OCI-LY1 (cell line): Measurements from ENCODE around the gene AGAP4.
"Not testable (repeated sequence)": the region's sequence is repeated elsewhere in the genome, so short reads cannot be mapped to it uniquely, and the experiment has no call there.

Experiments
- H2AFZ ChIP-seq: fragments of 200-600 bp; sonication (generic), shearing (Covaris generic); 2 replicates; pipeline ENCODE4 v1.6.0; 2014; ENCODE audit warnings: antibody characterized with exemption, mild to moderate bottlenecking, low read length
- H3F3A ChIP-seq: fragments of 200-600 bp; sonication (generic), shearing (Covaris generic); 2 replicates; pipeline ENCODE4 v1.6.0; 2014; ENCODE audit warnings: mild to moderate bottlenecking, antibody characterized with exemption, low read length, moderate library complexity; ENCODE audit not compliant: insufficient read depth
- H3K27ac ChIP-seq: fragments of 200-600 bp; sonication (generic); 2 replicates; pipeline ENCODE4 v1.5.1; 2014; ENCODE audit warnings: low read length, mixed run types, mild to moderate bottlenecking, low read depth; ENCODE audit not compliant: poor library complexity, severe bottlenecking
- H3K27me3 ChIP-seq: fragments of 200-600 bp; sonication (generic); 2 replicates; pipeline ENCODE4 v1.6.0; 2014; ENCODE audit warnings: antibody characterized with exemption, mild to moderate bottlenecking, low read length, moderate library complexity; ENCODE audit not compliant: insufficient read depth
- H3K36me3 ChIP-seq: fragments of 200-600 bp; sonication (generic); 2 replicates; pipeline ENCODE4 v1.6.1; 2014; ENCODE audit warnings: mild to moderate bottlenecking, antibody characterized with exemption, low read length, moderate library complexity, mixed read lengths; ENCODE audit not compliant: insufficient read depth
- H3K4me1 ChIP-seq: fragments of 200-600 bp; sonication (generic); 2 replicates; pipeline ENCODE4 v1.5.1; 2014; ENCODE audit warnings: mild to moderate bottlenecking, low read length, moderate library complexity; ENCODE audit not compliant: insufficient read depth, severe bottlenecking
- H3K4me2 ChIP-seq: fragments of 200-600 bp; sonication (generic), shearing (Covaris generic); 2 replicates; pipeline ENCODE4 v1.6.1; 2014; ENCODE audit warnings: low read length
- H3K4me3 ChIP-seq: fragments of 200-600 bp; sonication (generic); 2 replicates; pipeline ENCODE4 v1.5.1; 2014; ENCODE audit warnings: low read length, low read depth, mild to moderate bottlenecking, mixed read lengths; ENCODE audit not compliant: poor library complexity, severe bottlenecking
- H3K79me2 ChIP-seq: fragments of 200-600 bp; shearing (Covaris generic); 2 replicates; pipeline ENCODE4 v1.6.1; 2016; ENCODE audit warnings: mixed run types, low read length, mixed read lengths; ENCODE audit not compliant: insufficient read depth
- H3K9ac ChIP-seq: fragments of 200-600 bp; sonication (generic), shearing (Covaris generic); 2 replicates; pipeline ENCODE4 v1.6.1; 2014; ENCODE audit warnings: mild to moderate bottlenecking, low read length, mixed read lengths
- H3K9me2 ChIP-seq: fragments of 200-600 bp; sonication (generic), shearing (Covaris generic); 2 replicates; pipeline ENCODE4 v1.6.1; 2014; ENCODE audit warnings: low read depth, mild to moderate bottlenecking, low read length, mixed read lengths
- H3K9me3 ChIP-seq: fragments of 200-600 bp; shearing (Covaris generic); 2 replicates; pipeline ENCODE4 v1.6.1; 2014; ENCODE audit warnings: low read length, mixed read lengths
- H4K20me1 ChIP-seq: fragments of 200-600 bp; sonication (generic), shearing (Covaris generic); 2 replicates; pipeline ENCODE4 v1.6.0; 2016; ENCODE audit warnings: mild to moderate bottlenecking, low read length; ENCODE audit not compliant: insufficient read depth
- CTCF ChIP-seq: fragments of 200-600 bp; sonication (generic), shearing (Covaris generic); IDR thresholded peaks from 2 replicates; pipeline ENCODE4 v1.5.1; 2017; ENCODE audit warnings: mild to moderate bottlenecking, antibody characterized with exemption, low read length, moderate library complexity, mixed read lengths
- EZH2 ChIP-seq: fragments of 200-600 bp; sonication (generic), shearing (Covaris generic); IDR thresholded peaks from 2 replicates; pipeline ENCODE4 v1.8.0; 2017; ENCODE audit warnings: borderline replicate concordance, mixed run types, mild to moderate bottlenecking, antibody characterized with exemption, low read length, moderate library complexity, mixed read lengths

Gene AGAP4

GRCh38 chr10:45848467-45848866 is 1.2 kb upstream of the AGAP4 start:
- not testable (repeated sequence) for H4K20me1 ChIP-seq, H3K9me3 ChIP-seq, H3K4me2 ChIP-seq, H3K36me3 ChIP-seq, H3K27ac ChIP-seq, H3F3A ChIP-seq, H3K27me3 ChIP-seq, H3K79me2 ChIP-seq, H3K4me3 ChIP-seq, H3K9ac ChIP-seq, H3K4me1 ChIP-seq, H2AFZ ChIP-seq, H3K9me2 ChIP-seq

GRCh38 chr10:45822918-45823317 is 24.4 kb downstream of the AGAP4 start:
- H3F3A ChIP-seq, H4K20me1 ChIP-seq, H3K27me3 ChIP-seq, H3K9ac ChIP-seq, H3K4me3 ChIP-seq, H2AFZ ChIP-seq, H3K27ac ChIP-seq, H3K4me1 ChIP-seq, H3K4me2 ChIP-seq, H3K79me2 ChIP-seq, H3K9me3 ChIP-seq, H3K9me2 ChIP-seq, H3K36me3 ChIP-seq: not testable (repeated sequence)

GRCh38 chr10:45820107-45820830 is 27.0 kb downstream of the AGAP4 start:
- not testable (repeated sequence) for H3K9me3 ChIP-seq, H3K36me3 ChIP-seq, H4K20me1 ChIP-seq, H3K27me3 ChIP-seq, H3K9me2 ChIP-seq, H3K9ac ChIP-seq, H3K4me3 ChIP-seq, H3K27ac ChIP-seq, H3K79me2 ChIP-seq, H3K4me2 ChIP-seq, H3F3A ChIP-seq, H2AFZ ChIP-seq, H3K4me1 ChIP-seq

- no peak overlapping the region for H3K4me3 ChIP-seq
- no peaks in the 10 kb centered on the region for H3K4me1 ChIP-seq
- no peaks in the 10 kb centered on the region for H3K9me3 ChIP-seq
- no peak overlapping the region for H2AFZ ChIP-seq
- H3K9ac ChIP-seq: no peak overlapping the region
- no peaks in the 10 kb centered on the region for H3K27me3 ChIP-seq
- TF ChIP-seq EZH2 (no peak), CTCF (no peak)
- H4K20me1 ChIP-seq: no peaks in the 10 kb centered on the region
- no peak overlapping the region for H3K27ac ChIP-seq
- H3F3A ChIP-seq: no peaks in the 10 kb centered on the region
- H3K4me2 ChIP-seq: no peak overlapping the region
- no peaks in the 10 kb centered on the region for H3K79me2 ChIP-seq
- no peaks in the 10 kb centered on the region for H3K9me2 ChIP-seq
- no peaks in the 10 kb centered on the region for H3K36me3 ChIP-seq
Measured at GRCh38 chr10:45819552-45819951, 27.7 kb downstream of the AGAP4 start.
